ENCODE data around the gene BAK1.
A peak's percentile ranks its signal among the peaks of the same experiment; 100 is the strongest.
"Not testable (repeated sequence)": the region's sequence is repeated elsewhere in the genome, so short reads cannot be mapped to it uniquely, and the experiment has no call there.

BAK1 gene

DNA sequence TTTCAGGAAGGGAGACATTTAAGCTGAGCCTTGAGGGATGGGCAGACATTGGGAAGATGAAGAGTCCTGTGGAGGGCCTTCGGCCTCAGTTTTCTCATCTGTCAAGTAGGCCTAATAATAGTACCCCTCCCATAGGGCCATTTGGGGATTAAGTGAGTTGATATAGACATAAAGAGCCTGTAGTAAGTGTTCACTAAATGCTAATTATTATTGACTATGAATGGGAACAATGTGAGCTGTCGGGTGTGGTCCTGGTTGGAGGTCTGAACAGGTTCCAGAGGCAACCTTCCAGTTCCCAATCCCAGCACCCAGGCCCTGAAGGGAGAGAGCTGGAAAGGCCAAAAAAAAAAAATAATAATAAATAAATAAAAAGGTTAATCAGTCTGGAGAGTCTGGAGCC lies 26.6 kb upstream of the BAK1 start:
- Histone ChIP-seq H3K4me2 (ENCODE audit: low read length) (no peak overlapping the region), H3K27me3 (ENCODE audit: control insufficient read depth, insufficient read depth, low read length) (no peaks in the 10 kb centered on the region), H3K9ac (ENCODE audit: low read depth, low read length) (no peak overlapping the region), H3K9me3 (replicated peaks; ENCODE audit: low read length) (no peaks in the 10 kb centered on the region), H3K36me3 (ENCODE audit: insufficient read depth, low read length) (no peaks in the 10 kb centered on the region), H3K4me1 (ENCODE audit: control insufficient read depth, insufficient read depth, low read length) (peaks cover 33% of the 10 kb centered on the region), H3K4me3 (ENCODE audit: low read length) (no peak overlapping the region)

DNA sequence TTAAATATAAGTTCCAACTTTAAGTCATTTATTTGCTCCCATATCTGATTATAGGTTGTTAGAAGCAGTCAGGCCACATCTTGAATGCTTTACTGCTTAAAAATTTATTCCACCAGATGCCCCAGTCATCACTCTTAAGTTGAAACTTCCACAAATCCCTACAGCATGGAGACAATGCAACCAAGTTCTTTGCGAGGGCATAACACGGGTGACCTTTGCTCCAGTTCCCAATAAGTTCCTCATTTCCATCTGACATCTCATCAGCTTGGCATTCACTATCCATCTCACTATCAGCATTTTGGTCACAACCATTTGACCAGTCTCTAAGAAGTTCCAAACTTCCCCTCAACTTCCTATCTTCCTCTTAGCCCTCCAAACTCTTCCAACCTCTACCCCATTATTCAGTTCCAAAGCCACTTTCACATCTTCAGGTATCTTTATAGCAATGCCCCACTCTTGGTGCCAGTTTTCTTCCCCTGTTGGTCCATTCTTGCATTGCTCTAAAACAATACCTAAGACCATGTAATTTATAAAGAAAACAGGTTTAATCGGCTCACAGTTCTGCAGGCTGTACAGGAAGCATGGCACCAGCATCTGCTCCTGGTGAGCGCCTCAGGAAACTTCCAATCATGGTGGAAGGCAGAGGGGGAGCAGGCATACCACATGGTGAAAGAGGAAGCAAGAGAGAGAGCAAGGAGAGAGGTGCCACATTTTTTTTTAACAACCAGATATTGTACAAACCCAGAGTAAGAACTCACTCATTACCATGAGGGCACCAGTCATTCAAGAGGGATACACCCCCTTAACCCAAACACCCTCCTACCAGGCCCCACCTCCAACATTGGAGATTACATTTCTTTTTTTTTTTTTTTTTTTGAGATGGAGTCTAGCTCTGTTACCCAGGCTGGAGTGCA lies 25.1 kb upstream of the BAK1 start:
- H3K9me3 ChIP-seq (replicated peaks; ENCODE audit: low read length): no peaks in the 10 kb centered on the region
- no peak overlapping the region for H3K4me2 ChIP-seq (ENCODE audit: low read length)
- peaks cover 26% of the 10 kb centered on the region for H3K4me1 ChIP-seq (ENCODE audit: control insufficient read depth, insufficient read depth, low read length)
- no peaks in the 10 kb centered on the region for H3K36me3 ChIP-seq (ENCODE audit: insufficient read depth, low read length)
- H3K9ac ChIP-seq (ENCODE audit: low read depth, low read length): no peak overlapping the region
- H3K27me3 ChIP-seq (ENCODE audit: control insufficient read depth, insufficient read depth, low read length): no peaks in the 10 kb centered on the region
- no peak overlapping the region for H3K4me3 ChIP-seq (ENCODE audit: low read length)

DNA sequence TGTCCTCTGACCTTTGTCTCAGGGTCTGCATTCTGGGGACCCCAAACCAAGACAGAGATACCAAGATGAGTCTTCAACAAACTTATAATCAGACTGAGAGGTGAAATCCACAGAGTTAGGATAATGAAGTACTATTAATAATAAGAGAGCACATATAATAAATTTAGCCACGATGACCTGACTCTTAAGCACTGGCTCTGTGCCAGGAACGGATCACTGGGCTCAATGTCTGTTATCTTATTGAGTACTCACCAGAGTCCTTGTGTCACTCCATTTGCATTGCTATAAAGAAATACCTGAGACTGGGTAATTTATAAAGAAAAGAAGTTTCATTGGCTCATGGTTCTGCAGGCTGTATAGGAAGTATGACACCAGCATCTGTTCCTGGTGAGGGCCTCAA lies 22.1 kb upstream of the BAK1 start:
- H3K27me3 ChIP-seq (ENCODE audit: control insufficient read depth, insufficient read depth, low read length): no peaks in the 10 kb centered on the region
- no peak overlapping the region for H3K9ac ChIP-seq (ENCODE audit: low read depth, low read length)
- no peaks in the 10 kb centered on the region for H3K36me3 ChIP-seq (ENCODE audit: insufficient read depth, low read length)
- H3K4me1 ChIP-seq (ENCODE audit: control insufficient read depth, insufficient read depth, low read length): peaks cover 10% of the 10 kb centered on the region
- no peak overlapping the region for H3K4me2 ChIP-seq (ENCODE audit: low read length)
- H3K4me3 ChIP-seq (ENCODE audit: low read length): no peak overlapping the region
- no peaks in the 10 kb centered on the region for H3K9me3 ChIP-seq (replicated peaks; ENCODE audit: low read length)

DNA sequence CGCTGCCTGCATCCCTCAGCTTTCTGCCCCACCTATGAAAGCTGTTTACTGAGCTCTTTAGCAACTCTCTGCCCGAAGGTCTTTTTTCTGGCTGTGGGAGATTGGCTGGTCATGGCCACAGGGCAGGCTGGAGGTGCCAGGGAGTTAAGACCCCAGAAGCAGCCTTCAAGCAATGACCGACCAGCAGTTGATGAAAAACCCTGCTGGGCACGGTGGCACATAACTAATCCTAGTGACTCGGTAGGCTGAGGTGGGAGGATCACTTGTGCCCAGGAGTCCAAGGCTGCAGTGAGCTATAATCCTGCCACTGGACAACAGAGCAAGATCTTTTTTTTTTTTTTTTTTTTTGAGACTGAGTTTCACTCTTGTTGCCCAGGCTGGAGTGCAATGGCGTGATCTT lies 20.7 kb upstream of the BAK1 start:
- Histone ChIP-seq H3K27me3 (ENCODE audit: control insufficient read depth, insufficient read depth, low read length) (no peaks in the 10 kb centered on the region), H3K4me1 (ENCODE audit: control insufficient read depth, insufficient read depth, low read length) (peaks cover 10% of the 10 kb centered on the region), H3K36me3 (ENCODE audit: insufficient read depth, low read length) (no peaks in the 10 kb centered on the region), H3K4me3 (ENCODE audit: low read length) (no peak overlapping the region), H3K4me2 (ENCODE audit: low read length) (no peak overlapping the region), H3K9ac (ENCODE audit: low read depth, low read length) (no peak overlapping the region), H3K9me3 (replicated peaks; ENCODE audit: low read length) (no peaks in the 10 kb centered on the region)

DNA sequence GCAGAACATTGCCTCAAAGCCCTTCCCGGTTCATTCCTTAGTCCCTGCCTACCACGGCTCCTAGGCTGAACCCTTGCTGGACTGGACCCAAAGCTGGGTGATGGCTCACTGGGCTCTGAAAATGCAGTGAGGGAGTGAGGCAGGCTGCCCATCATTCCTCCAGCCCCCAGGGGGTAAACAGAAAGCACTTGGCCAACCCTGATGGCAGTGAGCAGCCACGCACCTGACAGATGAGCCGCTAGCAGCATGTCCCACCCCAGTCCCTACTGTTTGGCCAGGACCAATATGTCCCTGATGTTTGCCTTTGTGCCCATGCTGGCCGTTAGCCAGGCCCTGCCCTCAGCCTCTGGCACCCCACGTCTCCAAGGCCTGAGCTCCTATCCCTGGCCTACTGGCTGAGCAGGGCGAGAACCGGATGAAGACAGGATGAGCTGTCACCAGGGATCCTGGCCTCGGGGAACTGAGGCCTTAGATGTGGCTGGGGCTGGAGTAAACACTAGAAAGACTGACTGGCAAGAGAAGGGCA lies 19.4 kb upstream of the BAK1 start:
- peak overlapping the region; percentile 26 for H3K4me2 ChIP-seq (ENCODE audit: low read length)
- peaks cover 11% of the 10 kb centered on the region for H3K4me1 ChIP-seq (ENCODE audit: control insufficient read depth, insufficient read depth, low read length)
- H3K27me3 ChIP-seq (ENCODE audit: control insufficient read depth, insufficient read depth, low read length): no peaks in the 10 kb centered on the region
- no peaks in the 10 kb centered on the region for H3K9me3 ChIP-seq (replicated peaks; ENCODE audit: low read length)
- H3K4me3 ChIP-seq (ENCODE audit: low read length): no peak overlapping the region
- no peaks in the 10 kb centered on the region for H3K36me3 ChIP-seq (ENCODE audit: insufficient read depth, low read length)
- no peak overlapping the region for H3K9ac ChIP-seq (ENCODE audit: low read depth, low read length)

DNA sequence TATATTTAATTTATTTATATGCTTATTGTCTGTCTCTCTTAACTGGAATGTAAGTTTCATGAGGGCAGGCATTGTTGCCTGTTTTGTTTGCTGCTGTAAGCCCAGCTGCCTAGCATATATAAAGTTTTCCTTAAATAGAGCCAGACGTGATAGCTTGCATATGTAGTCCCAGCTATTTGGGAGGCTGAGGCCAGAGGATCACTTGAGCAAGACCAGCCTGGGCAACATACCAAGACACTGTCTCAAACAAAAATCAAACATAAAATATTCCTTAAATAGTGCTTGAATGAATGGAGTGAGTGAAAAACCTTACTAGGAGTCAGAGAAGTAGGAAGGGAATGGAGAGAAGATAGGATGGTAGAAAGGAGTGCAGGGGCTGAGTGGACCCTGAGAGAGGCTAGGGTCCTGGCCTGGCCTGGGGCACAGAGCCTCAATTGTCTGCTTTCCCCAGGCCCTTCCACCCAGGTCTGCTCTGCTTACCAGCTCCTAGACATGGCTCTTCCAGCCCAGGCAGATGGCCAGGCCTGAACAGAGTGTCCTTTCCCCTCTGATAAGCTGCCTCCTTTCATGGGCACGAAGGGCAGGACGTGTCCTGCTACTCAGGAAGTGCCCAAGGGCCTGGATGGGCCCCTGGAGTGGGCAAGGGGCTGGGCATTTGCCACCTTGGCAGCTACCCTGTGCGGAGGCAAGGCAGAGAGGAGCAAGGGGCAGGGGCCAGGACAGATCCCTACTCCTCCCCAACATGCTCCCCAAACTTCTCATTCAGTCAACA lies 17.7 kb upstream of the BAK1 start:
- Histone ChIP-seq H3K27me3 (ENCODE audit: control insufficient read depth, insufficient read depth, low read length) (no peaks in the 10 kb centered on the region), H3K9ac (ENCODE audit: low read depth, low read length) (no peak overlapping the region), H3K36me3 (ENCODE audit: insufficient read depth, low read length) (no peaks in the 10 kb centered on the region), H3K9me3 (replicated peaks; ENCODE audit: low read length) (no peaks in the 10 kb centered on the region), H3K4me3 (ENCODE audit: low read length) (no peak overlapping the region), H3K4me2 (ENCODE audit: low read length) (no peak overlapping the region), H3K4me1 (ENCODE audit: control insufficient read depth, insufficient read depth, low read length) (peaks cover 11% of the 10 kb centered on the region)

DNA sequence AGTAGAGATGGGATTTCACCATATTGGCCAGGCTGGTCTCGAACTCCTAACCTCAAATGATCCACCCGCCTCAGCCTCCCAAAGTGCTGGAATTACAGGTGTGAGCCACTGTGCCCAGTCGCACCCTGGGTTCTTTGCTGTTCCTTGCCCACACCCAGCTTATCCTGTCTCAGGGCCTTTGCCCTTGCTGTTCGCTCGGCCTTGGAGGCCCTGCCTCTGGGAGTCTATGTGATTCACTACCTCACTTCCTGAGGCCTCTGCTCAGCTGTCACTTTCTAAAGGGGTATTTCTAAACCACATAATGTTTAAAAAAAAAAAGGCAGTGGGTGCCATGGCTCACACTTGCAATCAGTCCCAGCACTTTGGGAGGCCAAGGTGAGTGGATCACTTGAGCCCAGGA lies 16.8 kb upstream of the BAK1 start:
- H3K4me1 ChIP-seq (ENCODE audit: control insufficient read depth, insufficient read depth, low read length): peaks cover 11% of the 10 kb centered on the region
- not testable (repeated sequence) for H3K27me3 ChIP-seq (ENCODE audit: control insufficient read depth, insufficient read depth, low read length); H3K4me3 ChIP-seq (ENCODE audit: low read length); H3K9me3 ChIP-seq (replicated peaks; ENCODE audit: low read length); H3K36me3 ChIP-seq (ENCODE audit: insufficient read depth, low read length); H3K4me2 ChIP-seq (ENCODE audit: low read length); H3K9ac ChIP-seq (ENCODE audit: low read depth, low read length)

DNA sequence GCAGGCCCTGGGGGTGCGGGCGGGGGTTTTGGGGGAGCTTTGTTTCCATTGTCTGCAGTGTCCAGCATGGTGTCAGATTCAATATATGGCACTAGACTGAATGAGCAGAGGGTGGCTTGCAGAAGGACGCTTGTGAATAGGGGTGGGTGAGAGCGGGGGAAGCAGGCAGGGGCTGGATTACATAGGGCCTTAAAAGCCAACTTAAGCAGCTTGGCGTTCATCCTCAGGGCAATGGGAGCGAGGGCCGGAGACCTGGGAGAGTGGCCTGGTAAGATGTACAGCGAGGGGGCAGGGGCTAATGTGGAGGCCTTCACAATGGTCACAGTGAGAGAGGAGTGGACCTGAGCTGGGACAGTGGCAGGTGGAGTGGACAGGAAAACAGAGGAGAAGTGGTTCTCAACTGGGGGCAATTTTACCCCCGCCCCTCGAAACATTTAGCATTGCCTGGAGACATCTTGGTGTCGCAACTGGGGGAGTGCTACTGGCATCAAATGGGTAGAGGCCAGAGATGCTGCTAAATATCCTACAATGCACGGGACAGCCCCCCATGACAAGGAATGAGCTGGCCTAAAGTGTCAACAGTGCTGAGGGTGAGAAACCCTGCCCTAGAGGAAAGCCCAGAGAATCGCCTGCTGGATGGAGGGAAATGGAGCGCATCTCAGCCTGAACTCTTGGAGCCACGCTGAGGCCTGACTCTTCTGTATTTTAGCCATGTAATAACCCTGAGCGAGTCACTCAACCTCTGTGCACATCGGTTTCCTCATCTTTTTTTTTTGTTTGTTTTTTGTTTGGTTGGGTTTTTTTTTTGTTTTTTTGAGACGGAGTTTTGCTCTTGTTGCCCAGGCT lies 15.1 kb upstream of the BAK1 start:
- H3K4me3 ChIP-seq (ENCODE audit: low read length): no peak overlapping the region
- no peaks in the 10 kb centered on the region for H3K9me3 ChIP-seq (replicated peaks; ENCODE audit: low read length)
- H3K27me3 ChIP-seq (ENCODE audit: control insufficient read depth, insufficient read depth, low read length): no peaks in the 10 kb centered on the region
- peaks cover 23% of the 10 kb centered on the region for H3K4me1 ChIP-seq (ENCODE audit: control insufficient read depth, insufficient read depth, low read length)
- no peaks in the 10 kb centered on the region for H3K36me3 ChIP-seq (ENCODE audit: insufficient read depth, low read length)
- H3K9ac ChIP-seq (ENCODE audit: low read depth, low read length): no peak overlapping the region
- H3K4me2 ChIP-seq (ENCODE audit: low read length): no peak overlapping the region

DNA sequence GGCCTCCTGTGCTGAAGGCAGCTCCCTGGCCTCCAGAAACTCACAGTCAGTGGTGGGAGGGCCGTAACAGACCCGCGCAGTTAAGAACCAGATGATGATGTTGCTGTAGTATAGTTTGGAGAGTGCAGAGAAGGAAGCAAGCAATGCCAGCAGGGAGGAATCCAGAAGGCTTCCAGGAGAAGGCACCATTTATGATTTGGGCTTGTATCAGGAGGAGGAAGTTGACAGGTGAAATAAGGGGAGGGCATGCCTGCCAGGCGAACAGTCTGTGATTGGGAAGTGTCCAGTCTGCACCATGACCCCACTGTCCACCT lies 13.3 kb upstream of the BAK1 start:
- no peak overlapping the region for H3K4me2 ChIP-seq (ENCODE audit: low read length)
- no peaks in the 10 kb centered on the region for H3K27me3 ChIP-seq (ENCODE audit: control insufficient read depth, insufficient read depth, low read length)
- no peak overlapping the region for H3K9ac ChIP-seq (ENCODE audit: low read depth, low read length)
- no peak overlapping the region for H3K4me3 ChIP-seq (ENCODE audit: low read length)
- no peaks in the 10 kb centered on the region for H3K36me3 ChIP-seq (ENCODE audit: insufficient read depth, low read length)
- no peaks in the 10 kb centered on the region for H3K9me3 ChIP-seq (replicated peaks; ENCODE audit: low read length)
- H3K4me1 ChIP-seq (ENCODE audit: control insufficient read depth, insufficient read depth, low read length): peaks cover 28% of the 10 kb centered on the region

DNA sequence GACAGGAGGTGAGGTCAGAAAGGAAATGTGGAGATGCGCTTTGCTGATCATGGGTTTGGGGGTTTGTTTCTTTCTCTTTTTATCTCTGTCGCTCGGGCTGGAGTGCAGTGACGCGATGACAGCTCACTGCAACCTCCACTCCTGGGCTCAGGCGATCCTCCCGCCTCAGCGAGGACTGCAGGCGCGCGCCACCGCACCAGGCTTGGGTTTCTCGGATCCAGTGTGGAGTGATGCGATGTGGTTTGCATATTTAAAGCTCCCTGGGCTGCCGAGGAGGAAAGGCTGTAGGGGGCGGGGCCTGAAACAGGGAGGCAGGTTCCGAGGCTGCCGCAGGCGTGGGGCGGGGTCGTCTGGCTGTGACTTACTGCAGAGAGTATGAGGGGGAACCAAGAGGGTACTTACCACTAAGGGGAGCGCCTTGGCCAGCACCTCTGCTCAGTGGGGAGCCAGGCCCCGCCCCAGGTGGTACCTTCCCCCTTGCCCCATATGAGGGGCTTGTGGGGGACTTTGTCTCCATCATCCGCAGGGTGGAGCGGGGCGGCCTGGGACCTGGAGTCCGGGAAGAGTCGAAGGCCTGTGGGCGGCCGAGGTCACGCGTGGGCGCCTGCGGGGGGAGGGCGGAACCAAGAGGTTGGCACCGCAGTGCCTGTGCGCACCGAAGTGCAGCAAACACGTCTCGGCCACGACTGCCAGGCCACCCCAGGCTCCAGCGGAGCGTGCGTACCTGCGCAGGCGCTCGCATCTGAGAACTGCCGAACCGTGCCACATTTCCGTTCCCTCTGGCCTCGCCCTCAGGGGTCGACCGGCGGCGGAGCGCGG lies 12.7 kb upstream of the BAK1 start:
- Histone ChIP-seq H3K9ac (ENCODE audit: low read depth, low read length) (no peak overlapping the region), H3K4me2 (ENCODE audit: low read length) (no peak overlapping the region)

DNA sequence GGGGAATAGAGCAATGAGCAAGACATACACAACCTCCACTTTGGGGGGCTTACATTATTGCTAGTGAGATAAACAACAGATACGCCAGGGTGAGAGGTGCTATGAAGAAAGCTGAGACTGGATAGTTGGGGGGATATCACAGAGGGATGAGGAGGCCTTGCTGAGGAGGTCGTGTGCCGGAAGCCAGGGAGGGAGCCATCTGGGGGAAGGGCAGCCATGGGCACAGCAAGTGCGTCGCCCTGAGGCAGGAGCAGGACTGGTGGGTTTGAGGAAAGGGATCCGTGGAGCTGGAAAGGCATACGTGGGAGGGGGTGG lies 12.2 kb upstream of the BAK1 start:
- H3K4me3 ChIP-seq (ENCODE audit: low read length): no peak overlapping the region
- H3K9ac ChIP-seq (ENCODE audit: low read depth, low read length): no peak overlapping the region
- H3K27me3 ChIP-seq (ENCODE audit: control insufficient read depth, insufficient read depth, low read length): no peaks in the 10 kb centered on the region
- peaks cover 28% of the 10 kb centered on the region for H3K4me1 ChIP-seq (ENCODE audit: control insufficient read depth, insufficient read depth, low read length)
- no peaks in the 10 kb centered on the region for H3K36me3 ChIP-seq (ENCODE audit: insufficient read depth, low read length)
- H3K9me3 ChIP-seq (replicated peaks; ENCODE audit: low read length): no peaks in the 10 kb centered on the region
- H3K4me2 ChIP-seq (ENCODE audit: low read length): no peak overlapping the region

More for the DNA sequence above, 12.7 kb upstream of the BAK1 start:
- no peaks in the 10 kb centered on the region for H3K27me3 ChIP-seq (ENCODE audit: control insufficient read depth, insufficient read depth, low read length)
- H3K4me1 ChIP-seq (ENCODE audit: control insufficient read depth, insufficient read depth, low read length): peaks cover 28% of the 10 kb centered on the region
- H3K4me3 ChIP-seq (ENCODE audit: low read length): no peak overlapping the region
- no peaks in the 10 kb centered on the region for H3K36me3 ChIP-seq (ENCODE audit: insufficient read depth, low read length)
- H3K9me3 ChIP-seq (replicated peaks; ENCODE audit: low read length): no peaks in the 10 kb centered on the region

Measured in skeletal muscle satellite cell (primary cell).